Measurements from ENCODE around the gene KCNH3.
"Not testable (repeated sequence)": the region's sequence is repeated elsewhere in the genome, so short reads cannot be mapped to it uniquely, and the experiment has no call there.

Gene KCNH3

GRCh38 chr12:49588281-49588680 is 49.5 kb downstream of the KCNH3 start:
- DNase-seq (ENCODE audit: low read depth, low spot score) = no peak
- CTCF ChIA-PET = interaction anchor here (1.5 to 2.6 kb wide), 3 partner anchors 7 to 256 kb away, joined by 3 to 23 read pairs (median 8); no protein-coding TSS in a partner anchor
- H3K4me3 ChIP-seq (ENCODE audit: low read depth, low read length) = no peak overlapping the region
- POLR2A ChIA-PET = interaction anchor here (0.5 kb wide), 1 partner anchor 182 kb away, joined by 3 read pairs; no protein-coding TSS in a partner anchor
- no peak for TF ChIP-seq CTCF (IDR thresholded peaks at IDR 0.05; ENCODE audit: insufficient read depth, low read length, missing control alignments)

DNA sequence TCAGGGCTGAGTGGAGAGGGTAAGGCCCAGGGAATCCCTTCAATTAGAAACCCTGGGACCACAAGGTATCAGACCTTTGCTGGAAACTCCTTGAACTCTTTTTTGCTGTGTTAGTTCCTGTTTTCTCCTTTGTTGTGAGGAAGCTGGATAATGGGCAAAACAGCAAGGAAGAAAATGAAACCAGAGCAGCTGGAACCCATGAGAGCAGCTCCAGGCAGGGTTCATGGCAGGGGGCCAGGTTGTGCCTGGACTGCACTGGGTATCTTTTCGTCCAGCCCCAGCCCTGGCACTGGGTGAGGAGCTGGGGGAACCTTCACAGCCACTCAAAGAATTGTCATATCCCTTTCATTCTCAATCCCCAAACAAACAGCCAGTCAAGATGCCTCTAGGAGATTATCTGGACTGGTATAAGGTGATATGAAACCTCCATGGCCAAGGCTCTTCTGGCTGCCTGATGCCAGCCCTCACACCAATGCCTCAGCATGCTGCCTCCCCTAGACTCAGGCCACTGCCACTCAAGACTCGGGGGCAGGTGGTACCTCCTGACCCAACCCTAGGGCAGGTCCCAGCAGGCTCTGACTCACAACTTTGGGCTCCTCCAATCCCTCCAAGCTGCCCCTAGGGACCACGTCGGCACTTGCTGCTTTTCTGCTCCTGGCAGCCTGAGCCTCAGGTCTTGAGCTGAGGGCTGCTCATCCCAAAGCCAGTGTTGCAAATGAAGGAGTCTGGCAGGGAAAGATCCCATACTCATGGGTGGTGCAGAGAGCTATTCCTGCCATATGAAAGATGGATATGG is 50.1 kb downstream of the KCNH3 start:
- CTCF ChIA-PET = interaction anchor here (1.0 to 2.6 kb wide), 6 partner anchors 8 to 257 kb away, joined by 3 to 23 read pairs (median 3); no protein-coding TSS in a partner anchor
- no peak for DNase-seq (ENCODE audit: low read depth, low spot score)
- POLR2A ChIA-PET = no interaction called here

DNA sequence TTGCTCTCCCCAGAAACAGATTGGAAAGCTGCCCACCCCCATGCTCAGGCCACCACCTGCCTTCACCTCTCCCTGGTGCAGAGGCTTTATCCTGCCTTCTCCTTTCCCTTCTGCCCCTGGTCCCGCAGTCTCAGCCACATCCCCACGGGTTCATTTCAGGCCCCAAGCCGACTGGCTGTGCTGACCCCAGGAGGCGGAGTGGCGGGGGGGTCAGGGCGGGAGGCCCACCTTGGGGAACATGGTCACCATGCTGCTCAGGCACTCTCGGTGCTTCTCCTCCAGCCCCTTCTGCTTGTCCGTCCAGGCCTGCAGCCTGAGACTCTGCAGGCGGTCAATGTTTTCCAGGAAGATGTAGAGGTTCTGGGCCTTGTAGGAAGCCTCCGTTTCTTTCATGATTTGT is 59.7 kb downstream of the KCNH3 start:
- ChIA-PET POLR2A (no interaction called here), CTCF (interaction anchor here (0.9 kb wide), 1 partner anchor 257 kb away, joined by 3 read pairs; no protein-coding TSS in a partner anchor)
- DNase-seq (ENCODE audit: low read depth, low spot score) = no peak
- no peak for TF ChIP-seq CTCF (IDR thresholded peaks at IDR 0.05; ENCODE audit: insufficient read depth, low read length, missing control alignments)
- no peak overlapping the region for H3K4me3 ChIP-seq (ENCODE audit: low read depth, low read length)

More for the DNA sequence above, 50.1 kb downstream of the KCNH3 start:
- TF ChIP-seq CTCF (IDR thresholded peaks at IDR 0.05; ENCODE audit: insufficient read depth, low read length, missing control alignments) = no peak
- no peak overlapping the region for H3K4me3 ChIP-seq (ENCODE audit: low read depth, low read length)

GRCh38 chr12:49599961-49600360 is 61.1 kb downstream of the KCNH3 start:
- CTCF ChIA-PET = interaction anchor here (2.7 kb wide), 1 partner anchor 19 kb away, joined by 10 read pairs; no protein-coding TSS in a partner anchor
- no peak for TF ChIP-seq CTCF (IDR thresholded peaks at IDR 0.05; ENCODE audit: insufficient read depth, low read length, missing control alignments)
- DNase-seq (ENCODE audit: low read depth, low spot score) = no peak
- no peak overlapping the region for H3K4me3 ChIP-seq (ENCODE audit: low read depth, low read length)
- POLR2A ChIA-PET = no interaction called here

GRCh38 chr12:49603721-49604120 is 64.9 kb downstream of the KCNH3 start:
- ChIA-PET CTCF (interaction anchor here (0.8 to 3.7 kb wide), 4 partner anchors 22 to 315 kb away, joined by 3 to 23 read pairs (median 6); no protein-coding TSS in a partner anchor), POLR2A (no interaction called here)
- no peak for DNase-seq (ENCODE audit: low read depth, low spot score)
- H3K4me3 ChIP-seq (ENCODE audit: low read depth, low read length) = no peak overlapping the region
- no peak for TF ChIP-seq CTCF (IDR thresholded peaks at IDR 0.05; ENCODE audit: insufficient read depth, low read length, missing control alignments)

DNA sequence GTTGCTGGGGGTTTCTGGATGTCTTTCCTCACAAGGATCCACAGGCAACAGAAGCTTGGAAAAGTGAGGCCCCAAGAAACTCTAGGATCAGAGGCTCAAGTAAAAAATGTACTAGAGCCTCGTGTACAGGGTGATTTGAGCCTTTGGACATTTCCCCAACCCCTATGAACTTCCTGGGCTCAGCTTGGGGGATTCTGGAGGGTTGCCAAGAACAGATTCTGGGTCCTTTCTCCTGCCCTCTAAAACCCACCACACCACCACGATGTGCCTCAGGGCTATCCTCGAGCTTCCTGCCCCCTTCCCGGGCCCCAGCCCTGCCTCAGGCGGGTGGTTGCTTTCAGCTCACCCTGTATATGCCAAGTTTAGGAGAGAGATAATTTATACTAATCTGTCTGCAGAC is 66.0 kb downstream of the KCNH3 start:
- ChIA-PET POLR2A (no interaction called here), CTCF (interaction anchor here (0.8 to 3.7 kb wide), 4 partner anchors 11 to 316 kb away, joined by 3 to 23 read pairs (median 4); no protein-coding TSS in a partner anchor)
- no peak for TF ChIP-seq CTCF (IDR thresholded peaks at IDR 0.05; ENCODE audit: insufficient read depth, low read length, missing control alignments)
- no peak overlapping the region for H3K4me3 ChIP-seq (ENCODE audit: low read depth, low read length)
- DNase-seq (ENCODE audit: low read depth, low spot score) = no peak

DNA sequence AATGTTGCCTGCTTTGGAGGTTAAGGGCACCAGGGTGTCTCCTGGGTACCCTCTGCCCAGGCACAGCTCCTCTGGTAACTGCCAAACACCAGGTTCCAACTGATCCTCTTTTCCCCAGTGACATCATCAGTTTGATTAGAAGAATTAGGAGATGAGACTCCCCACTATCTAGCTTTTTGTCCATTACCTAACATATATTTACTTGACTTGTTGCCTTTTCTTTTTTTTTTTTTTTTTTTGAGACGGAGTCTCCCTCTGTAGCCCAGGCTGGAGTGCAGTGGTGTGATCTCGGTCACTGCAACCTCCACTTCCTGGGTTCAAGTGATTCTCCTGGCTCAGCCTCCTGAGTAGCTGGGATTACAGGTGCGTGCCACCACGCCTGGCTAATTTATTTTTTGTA is 66.7 kb downstream of the KCNH3 start, which contains the start of gene FAM186B:
TSS of gene FAM186B (minus strand) at position 101 of the 400 bp plus-strand sequence. CDS start 162 bp downstream, outside the sequence.
- CTCF ChIA-PET = interaction anchor here (3.7 kb wide), 1 partner anchor 24 kb away, joined by 23 read pairs; no protein-coding TSS in a partner anchor
- POLR2A ChIA-PET; DNase-seq (ENCODE audit: low read depth, low spot score); H3K4me3 ChIP-seq (ENCODE audit: low read depth, low read length): not testable (repeated sequence)

All from AG04449 (cell line).